ENCODE results near the gene CFAP70.
A peak's percentile ranks its signal among the peaks of the same experiment; 100 is the strongest.
"Not testable (repeated sequence)": the region's sequence is repeated elsewhere in the genome, so short reads cannot be mapped to it uniquely, and the experiment has no call there.

Gene CFAP70

DNA sequence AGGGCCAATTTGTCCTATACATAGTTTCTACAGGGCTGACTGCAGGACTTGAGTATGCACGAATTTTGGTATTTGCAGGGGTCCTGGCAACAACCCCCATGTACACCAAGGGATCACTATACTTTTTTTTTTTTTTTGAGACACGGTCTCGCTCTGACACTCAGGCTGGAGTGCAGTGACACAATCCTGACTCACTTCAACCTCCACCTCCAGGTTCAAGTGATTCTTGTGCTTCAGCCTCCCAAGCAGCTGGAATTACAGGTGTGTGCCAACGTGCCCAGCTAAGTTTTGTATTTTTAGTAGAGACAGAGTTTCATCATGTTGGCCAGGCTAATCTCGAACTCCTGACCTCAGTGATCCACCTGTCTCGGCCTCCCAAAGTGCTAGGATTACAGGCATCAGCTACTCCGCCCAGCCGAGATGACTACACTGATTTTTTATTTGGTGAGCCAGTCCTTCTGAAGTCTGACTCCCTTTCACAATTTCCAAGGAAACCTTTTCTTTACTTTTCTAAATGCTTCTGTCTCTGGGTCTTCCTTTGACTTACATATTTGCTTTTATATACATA lies 19.8 kb downstream of the CFAP70 start:
- no peak for DNase-seq

DNA sequence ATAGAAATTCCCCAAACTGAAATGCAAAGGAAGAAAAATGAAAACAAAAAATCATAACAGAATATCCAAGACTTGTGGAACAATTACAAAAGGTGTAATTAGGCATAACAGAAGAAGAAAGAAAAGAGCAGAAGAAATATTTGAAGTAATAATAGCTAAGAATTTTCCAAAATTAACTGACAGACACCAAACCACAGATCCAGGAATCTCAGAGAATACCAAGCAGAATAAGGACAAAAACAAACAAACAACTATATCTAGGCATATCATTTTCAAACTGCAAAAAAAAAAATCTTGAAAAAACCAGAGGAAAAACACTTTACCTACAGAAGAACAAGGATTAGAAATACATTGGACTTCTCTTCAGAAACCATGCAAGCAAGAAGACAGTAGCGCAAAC lies 25.5 kb downstream of the CFAP70 start:
- DNase-seq: no peak

DNA sequence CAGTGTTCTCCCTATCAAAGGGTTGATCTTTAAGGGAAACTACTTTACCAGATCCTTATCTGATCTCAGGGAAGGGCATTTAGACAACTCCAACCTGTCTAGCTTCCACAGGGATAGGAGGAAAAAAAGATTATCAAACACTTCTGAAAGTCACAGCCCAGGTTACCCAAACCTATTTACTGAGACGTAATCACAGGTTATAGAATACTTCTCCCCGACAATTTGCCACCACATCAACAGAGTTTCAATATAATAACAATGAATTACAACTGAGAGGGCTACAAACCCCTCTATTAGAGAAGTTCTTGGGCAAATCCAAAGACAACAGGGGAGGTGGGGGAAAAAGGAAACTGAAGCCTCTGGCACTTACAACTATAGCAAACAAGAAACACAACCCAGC lies 26.3 kb downstream of the CFAP70 start:
- DNase-seq: peak; percentile 50

DNA sequence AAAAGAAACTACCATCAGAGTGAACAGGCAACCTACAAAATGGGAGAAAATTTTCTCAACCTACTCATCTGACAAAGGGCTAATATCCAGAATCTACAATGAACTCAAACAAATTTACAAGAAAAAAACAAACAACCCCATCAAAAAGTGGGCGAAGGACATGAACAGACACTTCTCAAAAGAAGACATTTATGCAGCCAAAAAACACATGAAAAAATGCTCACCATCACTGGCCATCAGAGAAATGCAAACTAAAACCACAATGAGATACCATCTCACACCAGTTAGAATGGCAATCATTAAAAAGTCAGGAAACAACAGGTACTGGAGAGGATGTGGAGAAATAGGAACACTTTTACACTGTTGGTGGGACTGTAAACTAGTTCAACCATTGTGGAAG lies 30.1 kb downstream of the CFAP70 start:
- not testable (repeated sequence) for DNase-seq

DNA sequence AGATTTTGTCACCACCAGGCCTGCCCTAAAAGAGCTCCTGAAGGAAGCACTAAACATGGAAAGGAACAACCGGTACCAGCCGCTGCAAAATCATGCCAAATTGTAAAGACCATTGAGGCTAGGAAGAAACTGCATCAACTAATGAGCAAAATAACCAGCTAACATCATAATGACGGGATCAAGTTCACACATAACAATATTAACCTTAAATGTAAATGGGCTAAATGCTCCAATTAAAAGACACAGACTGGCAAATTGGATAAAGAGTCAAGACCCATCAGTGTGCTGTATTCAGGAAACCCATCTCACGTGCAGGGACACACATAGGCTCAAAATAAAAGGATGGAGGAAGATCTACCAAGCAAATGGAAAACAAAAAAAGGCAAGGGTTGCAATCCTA lies 33.4 kb downstream of the CFAP70 start:
- not testable (repeated sequence) for DNase-seq

DNA sequence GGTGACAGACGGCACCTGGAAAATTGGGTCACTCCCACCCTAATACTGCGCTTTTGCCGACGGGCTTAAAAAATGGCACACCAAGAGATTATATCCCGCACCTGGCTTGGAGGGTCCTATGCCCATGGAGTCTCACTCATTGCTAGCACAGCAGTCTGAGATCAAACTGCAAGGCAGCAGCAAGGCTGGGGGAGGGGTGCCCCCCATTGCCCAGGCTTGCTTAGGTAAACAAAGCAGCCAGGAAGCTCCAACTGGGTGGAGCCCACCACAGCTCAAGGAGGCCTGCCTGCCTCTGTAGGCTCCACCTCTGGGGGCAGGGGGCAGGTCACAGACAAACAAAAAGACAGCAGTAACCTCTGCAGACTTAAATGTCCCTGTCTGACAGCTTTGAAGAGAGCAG lies 35.1 kb downstream of the CFAP70 start:
- DNase-seq: not testable (repeated sequence)

DNA sequence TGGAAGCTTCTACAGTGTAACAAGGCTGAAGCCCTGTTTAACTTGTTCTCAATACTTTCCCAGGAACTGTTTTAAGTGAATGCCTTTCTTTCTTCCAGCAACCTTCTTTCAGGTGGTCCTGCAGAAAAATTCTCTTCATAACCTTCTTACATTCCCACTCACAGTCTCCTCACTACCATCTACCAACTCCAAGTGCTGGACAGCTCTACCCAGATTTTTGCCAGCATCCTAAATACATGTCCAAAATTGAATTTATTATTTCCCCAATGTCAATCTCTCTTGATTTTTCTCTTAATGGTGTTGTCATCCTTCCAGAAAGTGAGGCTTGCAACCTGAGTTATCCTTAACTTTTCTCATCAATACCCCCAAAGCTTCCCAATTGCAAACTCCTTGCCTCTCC lies 48.2 kb downstream of the CFAP70 start:
- DNase-seq: no peak

DNA sequence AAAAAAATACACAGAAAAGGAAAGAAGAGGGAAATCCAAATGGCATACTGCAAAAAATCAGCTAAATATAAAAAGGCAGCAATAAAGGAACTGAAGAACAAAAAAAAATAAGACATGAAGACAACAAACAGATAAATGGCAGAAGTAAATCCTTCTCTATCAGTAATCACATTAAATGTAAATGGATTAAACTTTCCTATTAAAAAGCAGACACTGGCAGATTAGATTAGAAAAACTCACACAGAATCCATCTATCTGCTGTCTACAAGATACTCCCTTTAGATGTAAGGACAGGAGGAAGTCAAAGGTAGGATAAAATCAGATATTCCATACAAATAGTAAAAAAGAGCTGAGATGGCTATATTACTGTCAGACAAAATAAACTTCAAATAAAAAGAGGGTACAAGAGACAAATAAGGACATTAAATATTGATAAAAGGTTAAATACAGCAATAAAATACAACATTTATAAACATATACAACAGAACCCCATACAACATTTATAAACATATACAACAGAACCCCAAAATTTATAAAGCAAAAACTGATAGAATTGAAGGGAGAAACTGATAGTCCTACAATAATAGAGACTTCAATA lies 51.4 kb downstream of the CFAP70 start:
- DNase-seq: no peak

DNA sequence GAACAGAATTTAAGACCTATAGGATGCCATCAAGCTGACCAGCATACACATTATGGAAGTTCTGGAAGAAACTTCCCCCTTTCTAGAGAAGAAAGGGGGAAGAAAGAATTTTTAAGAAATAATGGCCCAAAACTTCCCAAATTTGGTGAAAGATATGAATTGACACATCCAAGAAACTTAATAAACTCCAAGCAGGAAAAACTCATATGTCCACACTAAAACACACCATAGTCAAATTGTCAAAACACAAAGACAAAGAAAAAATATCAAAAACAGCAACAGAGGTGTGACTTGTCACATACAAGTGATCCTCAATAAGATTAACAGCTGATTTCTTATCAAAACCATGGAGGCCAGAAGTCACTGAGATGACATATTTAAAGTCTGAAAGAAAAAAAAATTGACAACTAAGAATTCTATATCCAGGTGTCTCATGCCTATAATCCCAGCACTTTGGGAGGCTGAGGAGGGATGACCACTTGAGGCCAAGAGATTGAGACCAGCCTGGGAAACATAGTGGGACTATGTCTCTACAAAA lies 52.4 kb downstream of the CFAP70 start:
- no peak for DNase-seq

DNA sequence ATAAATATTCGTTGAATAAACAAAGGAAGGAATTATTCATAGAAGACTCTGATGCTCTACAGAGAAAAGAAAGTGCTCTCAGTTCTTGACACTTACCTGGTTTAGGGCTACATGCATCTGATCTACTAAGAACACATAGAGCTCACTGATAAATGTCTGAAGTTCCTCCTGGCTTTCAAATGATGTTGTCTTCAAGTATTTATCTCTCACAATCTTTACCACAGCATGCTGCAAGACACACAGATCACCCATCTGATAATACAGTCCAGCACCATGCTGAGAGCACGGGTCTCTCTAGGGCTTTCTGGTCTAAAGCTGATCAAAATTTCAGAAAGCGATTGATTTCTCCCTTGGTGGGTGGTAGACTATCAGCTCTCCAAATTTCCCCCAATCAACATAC lies 61.7 kb downstream of the CFAP70 start:
- no peak for DNase-seq

DNA sequence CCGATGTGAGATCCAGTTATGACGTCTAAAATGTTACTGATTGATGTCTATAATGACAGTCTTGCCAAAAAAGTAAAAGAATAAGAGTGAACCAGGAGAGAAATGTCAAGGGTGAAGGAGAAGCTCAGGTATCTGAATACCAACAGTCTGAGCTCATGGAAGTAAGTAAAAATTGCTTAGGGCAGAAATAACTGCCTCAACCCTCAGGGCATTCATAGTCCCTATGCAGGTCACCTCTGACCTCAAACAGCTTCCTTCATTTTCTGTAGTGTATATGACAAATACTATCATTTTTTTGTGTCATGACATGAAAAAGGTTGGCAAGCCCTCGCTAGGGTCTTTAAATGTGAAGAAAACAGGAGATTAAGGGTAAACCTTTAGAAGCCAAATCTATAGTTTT lies 65.2 kb downstream of the CFAP70 start:
- DNase-seq: no peak

DNA sequence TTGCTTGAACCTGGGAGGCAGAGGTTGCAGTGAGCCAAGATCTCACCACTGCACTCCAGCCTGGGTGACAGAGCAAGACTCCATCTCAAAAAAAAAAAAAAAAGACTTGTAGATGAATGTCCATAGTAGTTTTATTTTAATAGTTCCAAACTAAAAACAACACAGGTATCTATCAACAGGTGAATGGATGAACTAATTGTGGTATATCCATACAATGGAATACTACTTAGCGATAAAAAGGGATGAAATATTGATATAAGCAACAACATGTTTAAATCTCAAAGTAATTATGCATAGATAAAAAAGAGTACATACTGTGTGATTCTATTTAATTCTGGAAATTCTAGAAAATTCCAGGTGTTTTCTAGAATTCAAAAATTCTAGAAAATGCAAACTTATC lies 68.7 kb downstream of the CFAP70 start:
- no peak for DNase-seq

DNA sequence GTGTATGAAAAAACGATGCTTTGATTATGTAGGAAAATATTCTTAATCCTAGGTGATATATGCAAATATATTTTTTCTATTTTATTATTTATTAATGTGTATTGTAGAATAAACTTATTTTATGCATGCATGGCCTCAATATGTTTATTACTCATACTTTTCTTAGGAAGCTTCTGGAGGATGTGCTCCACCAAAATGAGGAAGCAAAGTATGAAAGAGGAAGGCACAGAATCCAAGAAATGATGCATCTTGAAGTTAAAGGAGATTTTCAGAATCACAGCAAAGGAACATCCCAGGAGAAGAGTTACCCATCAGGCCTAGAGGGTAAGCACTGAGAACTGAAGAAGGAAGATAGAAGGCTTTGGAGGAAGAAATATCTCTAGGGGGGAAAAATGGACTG lies 71.2 kb downstream of the CFAP70 start:
- no peak for DNase-seq

DNA sequence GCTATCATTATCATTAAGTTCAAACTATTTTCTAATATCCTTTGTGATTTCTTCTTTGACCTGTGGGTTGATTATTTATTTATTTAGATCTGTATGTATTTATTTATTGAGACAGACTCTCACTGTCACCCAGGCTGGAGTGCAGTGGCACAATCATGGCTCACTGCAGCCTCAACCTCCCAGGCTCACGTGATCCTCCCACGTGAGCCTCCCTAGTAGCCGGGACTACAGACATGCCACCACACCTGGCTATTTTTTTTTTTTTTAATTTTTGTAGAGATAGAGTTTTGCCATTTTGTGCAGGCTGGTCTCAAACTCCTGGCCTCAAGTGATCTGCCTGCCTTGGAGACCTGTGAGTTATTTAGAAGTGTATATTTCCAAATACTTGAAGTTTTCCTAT lies 77.6 kb downstream of the CFAP70 start:
- no peak for DNase-seq

DNA sequence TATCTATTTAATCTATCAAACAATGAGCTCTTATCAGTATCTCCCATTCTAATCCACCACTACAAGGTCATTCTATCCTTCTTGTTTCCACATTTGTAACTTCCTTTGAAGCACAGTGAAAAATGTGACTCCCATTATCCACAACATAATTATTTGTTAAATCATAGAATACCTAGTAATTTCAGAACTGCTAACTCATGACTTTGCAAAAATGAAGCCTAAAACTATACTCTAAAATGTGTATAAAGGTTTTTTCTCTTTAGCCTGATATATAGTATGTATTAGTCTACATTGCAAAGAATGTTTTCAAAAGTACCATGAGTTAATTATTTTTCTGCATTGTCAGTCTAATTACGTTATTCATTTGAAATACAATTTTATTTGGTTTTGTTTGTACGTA lies 94.2 kb downstream of the CFAP70 start:
- no peak for DNase-seq

DNA sequence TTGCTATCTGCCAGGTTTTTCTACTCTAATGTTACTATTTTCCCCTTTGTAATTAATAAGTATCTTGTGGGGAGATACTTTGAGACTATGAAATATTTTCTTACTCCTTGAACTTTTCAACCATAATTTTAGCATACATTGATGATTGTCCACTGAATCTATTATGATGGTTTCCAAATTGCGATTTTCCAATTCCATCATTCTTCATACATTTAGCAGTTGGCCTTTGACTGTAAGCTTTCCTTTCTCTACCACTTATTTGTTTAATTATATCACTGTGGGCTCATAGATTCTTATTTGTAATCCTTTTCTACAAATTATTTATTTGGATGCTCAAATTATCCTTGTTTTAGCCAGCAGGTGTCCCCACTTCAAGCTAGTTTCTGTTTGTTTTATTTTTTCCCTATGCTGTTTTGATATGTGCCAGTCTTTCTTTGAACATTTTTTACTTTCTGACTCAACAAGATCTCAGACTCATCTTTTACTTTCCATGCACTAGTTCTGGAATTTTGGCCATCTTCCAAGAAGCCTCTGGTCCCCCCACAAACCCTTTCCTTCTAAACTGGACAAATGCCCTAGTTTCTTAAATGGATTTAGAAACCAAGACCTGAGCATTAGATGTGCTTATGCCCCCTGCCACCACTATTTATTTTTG lies 94.8 kb downstream of the CFAP70 start:
- peak; percentile 12 for DNase-seq

DNA sequence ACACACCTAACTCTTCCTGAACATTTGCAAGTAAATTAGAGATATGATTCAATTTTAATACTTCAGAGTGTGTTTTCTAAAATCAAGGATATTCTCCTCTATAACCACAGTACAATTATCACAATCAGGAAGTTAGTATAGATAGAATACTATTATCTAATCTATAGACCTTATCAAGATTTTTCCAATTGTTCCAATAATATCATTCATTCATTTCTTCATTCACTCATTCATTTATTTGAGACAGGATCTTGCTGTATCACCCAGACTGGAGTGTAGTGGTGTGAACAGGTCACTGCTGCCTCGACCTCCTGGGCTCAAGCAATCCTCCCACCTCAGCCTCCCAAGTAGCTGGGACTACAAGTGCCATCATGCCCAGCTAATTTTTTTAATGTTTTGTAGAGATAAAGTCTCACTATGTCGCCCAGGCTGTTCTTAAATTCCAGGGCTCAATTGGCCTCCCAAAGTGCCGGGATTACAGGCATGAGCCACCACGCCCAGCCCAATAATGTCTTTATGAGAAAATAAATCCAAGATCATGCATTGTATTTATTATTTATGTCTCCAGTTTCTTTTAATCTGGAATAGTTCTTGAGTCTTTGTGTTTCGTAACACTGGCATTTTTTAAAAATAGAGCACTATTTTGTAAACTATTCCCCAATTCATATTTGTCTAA lies 95.6 kb downstream of the CFAP70 start:
- DNase-seq: no peak

DNA sequence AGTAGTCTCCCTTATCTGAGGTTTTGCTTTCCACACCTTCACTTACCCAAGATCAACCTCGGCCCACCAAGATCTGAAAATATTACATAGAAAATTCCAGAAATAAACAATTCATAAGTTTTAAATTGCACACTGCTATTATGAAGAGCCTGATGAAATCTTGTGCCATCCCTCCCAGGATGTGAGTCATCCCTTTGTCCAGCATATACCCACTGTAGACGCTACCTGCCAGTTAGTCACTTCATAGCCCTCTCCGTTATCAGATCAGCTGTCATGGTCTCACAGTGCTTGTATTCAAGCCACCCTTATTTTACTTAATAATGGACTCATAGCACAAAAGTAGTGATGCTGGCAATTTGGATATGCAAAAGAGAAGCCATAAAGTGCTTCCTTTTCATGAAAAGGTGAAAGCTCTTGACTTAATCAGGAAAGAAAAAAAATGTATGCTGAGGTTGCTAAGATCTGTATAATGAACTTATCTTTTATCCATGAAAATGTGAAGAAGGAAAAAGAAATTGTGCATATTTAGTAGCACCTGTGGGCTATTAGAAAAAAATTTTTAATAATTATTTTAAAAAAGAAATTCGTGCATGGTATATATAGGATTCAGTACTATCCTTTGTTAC lies 96.4 kb downstream of the CFAP70 start:
- peak; percentile 18 for DNase-seq

DNA sequence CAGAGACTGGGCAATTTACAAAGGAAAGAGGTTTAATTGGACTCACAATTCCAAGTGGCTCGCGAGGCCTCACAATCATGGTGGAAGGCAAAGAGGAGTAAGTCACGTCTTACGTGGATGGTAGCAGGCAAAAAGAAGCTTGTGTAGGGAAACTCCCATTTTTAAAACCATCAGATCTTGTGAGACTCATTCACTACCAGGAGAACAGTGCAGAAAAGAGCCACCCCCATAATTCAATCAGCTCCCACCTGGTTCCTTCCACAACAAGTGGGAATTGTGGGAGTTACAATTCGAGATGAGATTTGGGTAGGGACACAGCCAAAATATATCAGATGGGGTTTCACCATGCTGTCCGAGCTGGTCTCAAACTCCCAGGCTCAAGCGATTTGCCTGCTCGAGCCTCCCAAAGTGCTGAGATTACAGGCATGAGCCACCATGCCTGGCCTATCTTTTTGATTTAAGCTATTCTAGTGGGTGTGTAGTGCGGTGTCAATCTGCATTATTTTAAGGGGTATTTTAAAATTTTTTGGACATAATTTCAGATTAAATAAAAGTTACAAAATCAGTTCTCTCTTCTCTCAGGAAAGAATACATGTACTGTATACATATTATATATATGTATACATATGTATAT lies 97.2 kb downstream of the CFAP70 start:
- no peak for DNase-seq

DNA sequence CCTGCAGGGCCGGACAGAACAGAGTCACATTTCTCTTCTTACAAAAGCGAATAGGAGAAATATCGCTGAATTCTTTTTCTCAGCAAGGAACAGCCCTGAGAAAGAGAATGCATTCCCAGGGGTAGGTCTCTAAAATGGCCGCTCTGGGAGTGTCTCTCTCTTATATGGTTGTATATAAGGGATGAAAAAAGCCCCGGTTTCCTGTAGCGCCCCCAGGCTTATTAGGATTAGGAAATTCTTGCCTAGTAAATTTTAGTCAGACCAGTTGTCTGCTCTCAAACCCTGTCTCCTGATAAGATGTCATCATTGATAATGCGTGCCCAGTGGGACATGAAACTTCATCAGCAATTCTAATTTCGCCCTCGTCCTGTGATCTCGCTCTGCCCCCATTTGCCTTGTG lies 100.1 kb downstream of the CFAP70 start:
- DNase-seq: not testable (repeated sequence)

DNA sequence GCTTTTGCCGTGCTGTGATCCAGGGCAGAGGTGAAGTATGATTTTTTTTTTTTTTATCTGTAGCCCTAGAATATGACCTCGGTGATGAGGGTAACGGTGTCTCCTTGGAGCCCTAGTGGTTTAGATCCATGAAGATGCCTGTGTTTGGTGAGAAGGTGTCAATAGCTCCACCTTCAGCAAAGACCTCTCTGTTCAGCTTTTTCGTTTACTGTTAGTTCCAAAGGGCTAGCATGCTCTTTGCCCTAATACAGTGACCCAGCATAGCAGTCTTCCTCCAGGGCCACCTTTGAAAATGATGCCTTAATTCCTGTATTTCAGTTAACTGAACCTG lies 105.5 kb downstream of the CFAP70 start:
- DNase-seq: peak; percentile 16

DNA sequence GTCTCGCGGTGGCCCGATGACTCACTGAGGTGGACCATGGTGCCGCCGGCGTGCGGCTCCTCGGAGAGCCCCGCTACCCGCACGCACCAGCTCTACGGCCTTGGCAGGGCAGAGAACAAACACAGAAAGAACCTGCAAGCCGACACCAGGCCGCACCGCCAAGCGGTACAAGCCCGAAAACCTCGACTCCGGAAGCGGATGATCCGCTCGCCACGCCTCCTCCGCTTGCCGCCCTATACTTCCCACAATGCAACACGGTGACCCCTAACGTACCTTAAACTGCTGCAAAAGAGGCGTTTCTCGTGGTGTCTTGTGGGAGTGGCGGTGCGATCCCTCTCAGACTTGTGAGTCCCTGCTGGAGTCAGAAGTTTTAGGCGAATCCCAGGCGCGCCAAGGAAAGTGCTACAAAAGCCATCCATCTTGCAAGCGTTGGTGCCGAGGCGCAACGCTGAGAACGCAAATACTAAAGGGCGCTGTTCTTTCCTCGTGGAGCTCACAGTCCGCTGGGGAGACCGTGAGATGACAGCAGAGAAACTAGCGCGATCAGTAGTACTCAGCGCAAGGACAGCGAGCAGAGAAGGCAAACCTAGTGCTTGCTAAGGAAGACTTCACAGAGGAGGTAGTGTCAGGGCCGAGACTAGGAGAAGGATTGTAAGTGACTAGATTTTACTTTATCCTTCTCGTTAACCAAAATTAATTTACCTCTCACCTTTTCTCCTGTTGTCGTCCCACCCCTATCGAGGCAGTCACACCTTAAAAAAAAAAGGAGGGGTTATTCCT lies 106.0 kb downstream of the CFAP70 start, which contains the start of gene MRPS16:
Gene MRPS16, minus strand, starts transcription at position 200 of the 780 bp plus-strand sequence. Its CDS starts 162 bp downstream, at position 38.
- peak; percentile 96 for DNase-seq
